Measurements from ENCODE around the gene OTUD3.
"Not testable (repeated sequence)": the region's sequence is repeated elsewhere in the genome, so short reads cannot be mapped to it uniquely, and the experiment has no call there.

The OTUD3 gene

GRCh38 chr1:19918057-19918456 lies 35.9 kb downstream of the OTUD3 start:
- DNase-seq (ENCODE audit: low read depth): peak; percentile 70

- no peak for DNase-seq (ENCODE audit: low read depth)
Observed at GRCh38 chr1:19920132-19920710, 38.0 kb downstream of the OTUD3 start.

DNA sequence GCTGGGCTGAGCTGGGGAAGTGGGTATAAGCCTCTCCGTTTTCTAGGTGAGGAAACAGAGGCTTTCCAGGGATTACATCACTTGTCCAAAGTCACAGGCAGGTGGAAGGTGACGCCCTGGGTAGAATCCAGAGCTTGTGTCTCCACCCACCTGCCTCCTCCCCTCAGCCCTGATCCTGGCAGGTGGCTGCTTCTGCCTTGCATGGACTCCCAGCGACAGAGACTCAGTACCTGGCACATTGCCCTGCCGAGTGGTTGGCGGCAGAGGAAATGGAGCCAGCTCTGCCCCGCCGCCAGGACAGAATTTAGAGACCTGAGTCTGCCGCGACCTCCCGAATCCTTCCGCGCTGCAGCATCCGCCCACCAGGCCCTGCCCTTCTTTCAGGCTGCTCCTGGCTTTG lies 39.1 kb downstream of the OTUD3 start:
- no peak for DNase-seq (ENCODE audit: low read depth)

GRCh38 chr1:19922015-19922688 lies 40.0 kb downstream of the OTUD3 start:
- DNase-seq (ENCODE audit: low read depth): peak; percentile 22

DNA sequence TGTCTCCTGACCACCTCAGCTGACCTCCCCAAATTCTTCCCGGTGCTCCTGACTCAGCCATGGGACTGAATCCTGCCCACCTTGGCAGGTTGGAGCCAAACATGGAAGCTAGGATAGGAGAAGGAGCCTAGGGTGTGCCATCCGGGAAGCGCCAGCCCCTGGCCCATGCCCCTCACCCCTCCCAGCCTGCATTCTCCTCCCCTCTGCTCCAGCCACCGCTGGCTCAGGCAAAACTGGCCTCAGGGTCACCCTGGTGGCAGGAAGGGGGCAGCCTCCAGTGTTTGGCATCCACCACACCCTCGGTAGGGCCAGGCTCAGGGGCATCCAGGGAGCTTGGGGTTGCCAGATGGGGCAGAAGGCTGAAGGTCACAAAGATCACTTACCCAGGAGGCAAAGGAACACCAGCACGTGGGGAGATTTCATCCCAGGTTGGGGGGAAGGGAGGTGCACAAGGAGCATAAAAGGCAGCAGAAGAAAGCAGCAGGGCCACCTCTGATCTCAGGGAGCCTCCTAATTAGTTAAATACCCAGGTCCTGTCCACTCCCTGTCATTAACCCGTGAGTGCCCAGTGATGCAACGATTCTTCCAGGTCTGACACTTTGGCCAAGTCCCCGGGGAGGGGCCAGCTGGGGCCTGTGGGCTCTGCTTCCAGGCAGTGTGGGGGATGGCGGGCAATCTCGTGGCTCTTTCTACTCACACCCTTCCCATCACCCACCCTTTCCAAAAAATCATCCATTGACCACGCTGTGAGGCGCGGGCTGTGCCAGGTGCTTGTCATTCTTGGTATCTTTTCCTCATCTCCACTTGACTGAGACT lies 41.1 kb downstream of the OTUD3 start, which contains the start of gene PLA2G2E:
Gene PLA2G2E (minus strand): TSS at position 481 of the 816 bp plus-strand sequence. CDS start 58 bp downstream, at position 423.
- DNase-seq (ENCODE audit: low read depth): no peak

DNA sequence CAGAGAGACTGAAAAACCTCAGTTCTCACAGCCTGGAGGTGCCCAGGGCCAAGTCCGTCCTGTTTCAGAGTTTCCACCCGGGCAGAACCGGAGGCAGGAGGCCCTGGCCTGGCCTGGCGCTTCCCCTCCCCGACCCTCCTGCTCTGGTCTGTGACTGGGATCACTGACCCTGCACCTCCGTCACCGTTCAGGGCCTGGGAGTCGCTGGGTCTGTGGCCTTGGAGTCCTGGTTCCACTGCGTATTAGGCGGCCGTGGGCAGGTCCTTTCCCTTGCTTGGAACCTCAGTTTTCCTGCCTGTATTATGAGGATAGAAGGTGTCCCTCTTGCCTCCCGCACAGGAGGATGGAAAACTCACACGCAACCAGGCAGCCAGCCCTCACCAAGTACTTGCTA lies 41.8 kb downstream of the OTUD3 start:
- no peak for DNase-seq (ENCODE audit: low read depth)

- no peak for DNase-seq (ENCODE audit: low read depth)
Observed at GRCh38 chr1:19925342-19926070, 43.3 kb downstream of the OTUD3 start.

GRCh38 chr1:19926296-19927129 lies 44.3 kb downstream of the OTUD3 start:
- DNase-seq (ENCODE audit: low read depth): no peak

DNA sequence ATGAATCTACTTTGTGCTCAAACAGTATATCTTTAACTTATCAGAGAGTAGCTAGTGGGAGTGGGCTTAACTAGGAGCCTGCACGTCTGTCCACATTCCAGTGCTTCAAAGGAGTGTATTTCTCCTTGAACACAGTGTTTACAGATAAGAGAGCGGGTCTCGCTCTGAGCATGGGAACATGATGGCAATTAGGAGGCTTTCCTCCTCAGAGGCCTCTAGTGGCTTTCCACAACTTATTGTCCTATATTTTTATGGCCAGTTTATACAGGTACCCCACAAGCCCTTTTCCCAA lies 44.9 kb downstream of the OTUD3 start:
- DNase-seq (ENCODE audit: low read depth): not testable (repeated sequence)

GRCh38 chr1:19932866-19933265 lies 50.7 kb downstream of the OTUD3 start:
- no peak for DNase-seq (ENCODE audit: low read depth)

DNA sequence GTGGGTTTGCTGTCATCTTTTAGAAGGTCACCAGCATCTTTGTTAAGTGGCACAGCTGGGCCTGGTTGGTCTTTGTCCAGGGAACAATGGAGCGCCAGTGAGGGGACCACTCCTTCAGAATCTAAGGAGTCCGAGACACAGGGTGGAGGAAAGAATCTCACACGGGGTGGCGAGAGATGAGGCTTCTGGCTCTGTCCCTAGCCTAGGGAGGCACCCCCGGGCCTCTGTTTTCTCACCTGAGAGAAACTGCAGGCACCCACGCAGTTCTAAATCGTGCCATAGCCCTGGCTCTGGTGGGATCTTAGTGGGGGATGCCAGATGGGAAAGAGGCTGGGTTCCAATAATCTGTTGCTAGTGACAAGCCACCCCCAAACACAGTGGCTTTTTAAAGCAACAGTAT lies 52.1 kb downstream of the OTUD3 start:
- DNase-seq (ENCODE audit: low read depth): no peak

GRCh38 chr1:19936061-19936750 lies 54.0 kb downstream of the OTUD3 start:
- DNase-seq (ENCODE audit: low read depth): no peak

GRCh38 chr1:19938472-19938871 lies 56.3 kb downstream of the OTUD3 start:
- no peak for DNase-seq (ENCODE audit: low read depth)

- DNase-seq (ENCODE audit: low read depth): no peak
Observed at GRCh38 chr1:19940486-19941205, 58.5 kb downstream of the OTUD3 start.

GRCh38 chr1:19941206-19941568 lies 59.0 kb downstream of the OTUD3 start:
- no peak for DNase-seq (ENCODE audit: low read depth)

DNA sequence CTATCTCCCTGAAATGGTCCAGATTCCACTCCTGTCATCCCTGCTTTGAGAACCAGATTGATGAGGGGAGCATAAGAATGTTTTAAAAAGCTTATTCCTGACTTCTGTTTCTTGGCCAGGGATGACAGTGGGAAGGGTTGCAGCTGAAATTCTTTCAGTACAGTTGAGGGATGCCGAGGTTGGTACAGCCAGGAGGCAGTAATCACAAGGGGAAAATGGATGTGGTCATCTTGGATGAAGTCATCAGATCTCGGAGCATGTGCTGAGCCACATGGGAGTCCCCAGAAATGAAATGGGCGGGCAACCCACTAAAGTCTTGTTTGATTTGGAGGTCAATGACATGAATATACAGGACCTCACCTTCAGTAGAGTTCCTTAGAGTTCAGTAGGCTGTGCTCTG lies 59.9 kb downstream of the OTUD3 start:
- DNase-seq (ENCODE audit: low read depth): no peak

GRCh38 chr1:19942657-19943056 lies 60.5 kb downstream of the OTUD3 start:
- no peak for DNase-seq (ENCODE audit: low read depth)

GRCh38 chr1:19945914-19946313 lies 63.7 kb downstream of the OTUD3 start:
- no peak for DNase-seq (ENCODE audit: low read depth)

DNA sequence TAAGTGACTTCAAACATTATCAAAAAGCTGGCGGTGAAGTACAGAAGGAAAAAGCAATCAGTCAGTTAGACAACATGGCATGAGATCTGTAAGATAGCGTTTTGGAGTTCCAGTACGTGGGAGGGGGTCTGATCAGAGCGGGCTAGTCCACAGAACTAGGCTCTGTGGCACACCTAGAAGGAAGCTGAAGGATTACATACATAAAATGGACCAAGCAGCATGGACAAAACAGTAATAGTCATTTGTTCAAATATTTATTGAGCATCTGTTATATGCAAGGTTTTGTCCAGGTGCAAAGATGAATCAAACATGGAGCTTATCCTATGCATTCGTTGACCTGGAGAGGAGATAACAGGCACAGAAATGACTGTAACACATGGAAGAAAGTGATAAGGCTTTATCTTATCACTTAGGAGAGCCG lies 64.1 kb downstream of the OTUD3 start:
- no peak for DNase-seq (ENCODE audit: low read depth)

GRCh38 chr1:19946971-19947370 lies 64.8 kb downstream of the OTUD3 start:
- no peak for DNase-seq (ENCODE audit: low read depth)

Data from CMK (cell line).